Right atrium auricular region (tissue), 2 donors: ENCODE results near the gene TRERF1. TPM values are rescaled to one million over a fixed set of nuclear protein-coding genes. Genes with fewer than 3 reads are reported as not detected.

ENCODE experiments used
- DNase-seq: peaks from one replicate; pipeline ENCODE4 v3.0.0-alpha.2; 2019; ENCODE audit warnings: low spot score
- H3K27ac ChIP-seq, 2 donors: fragments of 200-600 bp; sonication (generic); 1 replicate in 1 of 2; 2 replicates in 1 of 2; pipeline ENCODE4 v1.5.1; 2016 to 2019
- H3K27me3 ChIP-seq, 2 donors: fragments of 200-600 bp; sonication (generic); one replicate each; pipeline versions ENCODE4 v1.5.1 to v1.6.0; 2017 to 2019
- H3K36me3 ChIP-seq: fragments of 200-600 bp; sonication (generic); one replicate; pipeline ENCODE4 v1.5.1; 2016
- H3K4me1 ChIP-seq, 2 donors: fragments of 200-600 bp; sonication (generic); one replicate each; pipeline versions ENCODE4 v1.5.1 to v1.6.0; 2017 to 2019
- H3K4me3 ChIP-seq, 2 donors: fragments of 200-600 bp; sonication (generic); 1 replicate in 1 of 2; 2 replicates in 1 of 2; pipeline ENCODE4 v1.5.1; 2017 to 2019; ENCODE audit warnings: mild to moderate bottlenecking in 1 of 2, moderate library complexity in 1 of 2
- H3K9me3 ChIP-seq, 2 donors: fragments of 200-600 bp; sonication (generic); one replicate each; pipeline ENCODE4 v1.5.1; 2019
- CTCF ChIP-seq, 2 donors: fragments of 200-600 bp; sonication (generic); IDR thresholded peaks; one replicate each; pipeline ENCODE4 v1.5.1; 2019; ENCODE audit warnings: antibody characterized with exemption in 2 of 2
- total RNA-seq, 2 donors: library from RNA; depleted of rRNA; stranded (reverse); fragments of >200 nt; gene quantifications; one replicate each; pipeline ENCODE4 v1.1.0, GENCODE V29; 2016

TRERF1 gene
- total RNA-seq, 2 donors from 2014 or later, result 1.9 to 2.5 TPM

- Histone ChIP-seq H3K27me3 (no peaks in the 10 kb centered on the region), H3K27ac (no peak overlapping the region), H3K9me3 (no peaks in the 10 kb centered on the region), H3K4me1 (no peaks in the 10 kb centered on the region), H3K4me3 (no peak overlapping the region), H3K36me3 (no peaks in the 10 kb centered on the region)
- DNase-seq, result no peak
- no peak for TF ChIP-seq CTCF (IDR thresholded peaks at IDR 0.05)
These were observed 111.7 kb downstream of the TRERF1 start for GRCh38 chr6:42339991-42340401.

GRCh38 chr6:42338744-42339222 is 112.9 kb downstream of the TRERF1 start:
- Histone ChIP-seq H3K9me3 (no peaks in the 10 kb centered on the region), H3K36me3 (no peaks in the 10 kb centered on the region), H3K27ac (no peak overlapping the region), H3K4me3 (no peak overlapping the region), H3K27me3 (no peaks in the 10 kb centered on the region), H3K4me1 (no peaks in the 10 kb centered on the region)
- no peak for TF ChIP-seq CTCF (IDR thresholded peaks at IDR 0.05)
- DNase-seq, result no peak

- DNase-seq, result no peak
- TF ChIP-seq CTCF (IDR thresholded peaks at IDR 0.05), result no peak
- H3K27me3 ChIP-seq, result no peaks in the 10 kb centered on the region
- H3K36me3 ChIP-seq, result no peaks in the 10 kb centered on the region
- H3K9me3 ChIP-seq, result no peaks in the 10 kb centered on the region
- H3K27ac ChIP-seq, result no peak overlapping the region
- H3K4me3 ChIP-seq, result no peak overlapping the region
- no peaks in the 10 kb centered on the region for H3K4me1 ChIP-seq
These were observed 113.6 kb downstream of the TRERF1 start for GRCh38 chr6:42337985-42338743.

GRCh38 chr6:42336431-42336830 is 115.3 kb downstream of the TRERF1 start:
- Histone ChIP-seq H3K27me3 (no peaks in the 10 kb centered on the region), H3K4me3 (no peak overlapping the region), H3K27ac (no peak overlapping the region), H3K9me3 (no peaks in the 10 kb centered on the region), H3K36me3 (no peaks in the 10 kb centered on the region), H3K4me1 (no peaks in the 10 kb centered on the region)
- no peak for TF ChIP-seq CTCF (IDR thresholded peaks at IDR 0.05)
- no peak for DNase-seq

GRCh38 chr6:42335896-42336295 is 115.8 kb downstream of the TRERF1 start:
- Histone ChIP-seq H3K27ac (no peak overlapping the region), H3K4me1 (no peaks in the 10 kb centered on the region), H3K4me3 (no peak overlapping the region), H3K36me3 (no peaks in the 10 kb centered on the region), H3K9me3 (no peaks in the 10 kb centered on the region), H3K27me3 (no peaks in the 10 kb centered on the region)
- DNase-seq, result no peak
- no peak for TF ChIP-seq CTCF (IDR thresholded peaks at IDR 0.05)

GRCh38 chr6:42334870-42335269 is 116.9 kb downstream of the TRERF1 start:
- H3K27me3 ChIP-seq, result no peaks in the 10 kb centered on the region
- no peak for DNase-seq
- H3K4me3 ChIP-seq, result no peak overlapping the region
- H3K27ac ChIP-seq, result no peak overlapping the region
- H3K4me1 ChIP-seq, result no peaks in the 10 kb centered on the region
- H3K36me3 ChIP-seq, result no peaks in the 10 kb centered on the region
- no peak for TF ChIP-seq CTCF (IDR thresholded peaks at IDR 0.05)
- no peaks in the 10 kb centered on the region for H3K9me3 ChIP-seq
